ENCODE data around the gene VWA5B2. TPM values are rescaled to one million over a fixed set of nuclear protein-coding genes. Genes with fewer than 3 reads are reported as not detected.

Gene VWA5B2
- total and polyA plus RNA-seq, 2 of the 13 experiments (the other 11 are each of a cell fraction or from before 2014, with no cell fraction given), result 0.03 to 0.04 TPM

- TF ChIP-seq ZNF576 (CRISPR knock-in tag; IDR thresholded peaks at IDR 0.05) (no peak), HMG20B (CRISPR knock-in tag; conservative IDR thresholded peaks at IDR 0.05) (no peak), MXI1 (IDR thresholded peaks at IDR 0.05; ENCODE audit: borderline replicate concordance, low read depth, low read length) (no peak), ZNF562 (CRISPR knock-in tag; IDR thresholded peaks at IDR 0.05; ENCODE audit: borderline replicate concordance) (no peak)
Measured at GRCh38 chr3:184227481-184227935, 1.9 kb upstream of the VWA5B2 start (continued).

GRCh38 chr3:184228376-184229137, 828 bp upstream of the VWA5B2 start:
- in situ Hi-C loops (cut with HindIII; ENCODE audit: extremely low pct_ligation_motif_present, low pct_unique_long_range_greater_than_20kb) (no loop called here), intact Hi-C loops (cut with micrococcal nuclease; ENCODE audit: unreplicated experiment) (loop anchor here (10.0 kb wide), 1 partner anchor 56 kb away; no protein-coding TSS in a partner anchor)
- no peaks in the 10 kb centered on the region for H3K9me3 ChIP-seq (ENCODE audit: low read length)
- H3K4me1 ChIP-seq (ENCODE audit: insufficient read depth, low read length), result peaks cover 11% of the 10 kb centered on the region; the same call in 1 of the 2 replicates
- H3K4me3 ChIP-seq (replicated peaks in 1 of 3; ENCODE audit: insufficient read depth in 1 of 3, low read depth in 2 of 3, low read length in 3 of 3), result peak overlapping the region in 1 of 3 experiments; percentile 80; a peak in 1 of 6 replicates
- DNase-seq (ENCODE audit: low spot score) (no peak), ATAC-seq (no peak), FAIRE-seq (no peak)
- peak overlapping the region; percentile 98; the same call in 1 of the 2 replicates for H3K4me2 ChIP-seq (ENCODE audit: low read depth, low read length)
- H3K9ac ChIP-seq (ENCODE audit: insufficient read depth, low read depth, low read length), result no peak overlapping the region
- ChIA-PET POLR2A (interaction anchor here (1.2 to 2.1 kb wide), 4 partner anchors 12 to 93 kb away, joined by 3 to 7 read pairs (median 5); partner anchors contain the start of gene EIF2B5), CTCF (ENCODE audit: low intra/inter-chr PET ratio, low total read pairs) (interaction anchor here (1.2 to 2.1 kb wide), 4 partner anchors 13 to 22 kb away, joined by 3 to 13 read pairs (median 7); partner anchors contain the start of gene EEF1AKMT4)
- H3K36me3 ChIP-seq (replicated peaks in 1 of 2; ENCODE audit: control insufficient read depth in 1 of 2, insufficient read depth in 2 of 2, low read length in 2 of 2), result no peaks in the 10 kb centered on the region
- H3K27ac ChIP-seq (ENCODE audit: extremely low read length, insufficient read depth, low read length), result no peak overlapping the region
- no peak overlapping the region for H2AFZ ChIP-seq (ENCODE audit: low read length)
- BruUV-seq (replicated peaks), result no TSS peak
- 30% methylated on average over 9 of the region's 12 CpGs for WGBS (ENCODE audit: low lambda C conversion rate)
- no peak for TF ChIP-seq MAFF (IDR thresholded peaks at IDR 0.05; ENCODE audit: low read depth, low read length)
- no peak for TF ChIP-seq GTF2F1 (IDR thresholded peaks at IDR 0.05; ENCODE audit: low read length)
- no peak for TF ChIP-seq ZSCAN12 (CRISPR knock-in tag; IDR thresholded peaks at IDR 0.05)
- TF ChIP-seq PCBP2 (optimal IDR thresholded peaks at IDR 0.05; ENCODE audit: low read depth, low read length, poor library complexity, severe bottlenecking), result no peak
- TF ChIP-seq ZNF367 (CRISPR knock-in tag; IDR thresholded peaks at IDR 0.05; ENCODE audit: borderline replicate concordance), result no peak
- TF ChIP-seq ZNF775 (CRISPR knock-in tag; IDR thresholded peaks at IDR 0.05; ENCODE audit: borderline replicate concordance), result no peak
- no peak for TF ChIP-seq MAFK (conservative IDR thresholded peaks at IDR 0.05 in 1 of 2, IDR thresholded peaks at IDR 0.05 in 1 of 2; ENCODE audit: low read length in 2 of 2)
- no peak for TF ChIP-seq CREBL2 (CRISPR knock-in tag; IDR thresholded peaks at IDR 0.05; ENCODE audit: borderline replicate concordance)
- no peak for TF ChIP-seq MEIS1 (CRISPR knock-in tag; IDR thresholded peaks at IDR 0.05; ENCODE audit: borderline replicate concordance)
- H4K20me1 ChIP-seq (ENCODE audit: insufficient read depth, low read length), result peaks cover 5% of the 10 kb centered on the region; the same call in 1 of the 2 replicates
- H3K27me3 ChIP-seq (ENCODE audit: control insufficient read depth in 1 of 2, insufficient read depth in 2 of 2, low read length in 2 of 2), result peaks cover 7 to 57% of the 10 kb centered on the region in 2 experiments; a peak in 4 of 5 replicates
- no peaks in the 10 kb centered on the region for H3K79me2 ChIP-seq (ENCODE audit: insufficient read depth, low read length)

Measured in HepG2 (cell line).